Myocyte (in vitro differentiated cells): ENCODE results near the gene FAM120B. TPM values are rescaled to one million over a fixed set of nuclear protein-coding genes. Genes with fewer than 3 reads are reported as not detected.
"Not testable (repeated sequence)": the region's sequence is repeated elsewhere in the genome, so short reads cannot be mapped to it uniquely, and the experiment has no call there.

ENCODE experiments used
- DNase-seq: peaks from one replicate; pipeline ENCODE4 v3.0.0-alpha.2; 2012; ENCODE audit warnings: low read depth
- total RNA-seq: library from RNA; depleted of rRNA; stranded (reverse); fragments of >200 nt; gene quantifications from 2 replicates; pipeline ENCODE4 v1.2.3, GENCODE V29; 2014

Gene FAM120B
- total RNA-seq, 1 donor from 2014 or later, result 14.9 TPM

GRCh38 chr6:170296423-170296745, 10.2 kb upstream of the FAM120B start:
- no peak for DNase-seq

GRCh38 chr6:170296746-170297575, 9.6 kb upstream of the FAM120B start:
- no peak for DNase-seq

- DNase-seq, result peak; percentile 46
Observed at GRCh38 chr6:170297576-170298330, 8.8 kb upstream of the FAM120B start.

GRCh38 chr6:170298688-170299087, 7.9 kb upstream of the FAM120B start:
- DNase-seq, result peak; percentile 89

GRCh38 chr6:170301184-170301583, 5.4 kb upstream of the FAM120B start:
- DNase-seq, result no peak

GRCh38 chr6:170305805-170306323, 694 bp upstream of the FAM120B start:
- DNase-seq, result no peak

GRCh38 chr6:170307080-170307545, 555 bp downstream of the FAM120B start:
- DNase-seq, result no peak

- no peak for DNase-seq
Observed at GRCh38 chr6:170308761-170309160, 2.2 kb downstream of the FAM120B start.

GRCh38 chr6:170311696-170312095, 5.1 kb downstream of the FAM120B start:
- DNase-seq, result no peak

GRCh38 chr6:170312876-170313275, 6.3 kb downstream of the FAM120B start:
- no peak for DNase-seq

- peak; percentile 55 for DNase-seq
Observed at GRCh38 chr6:170313716-170314295, 7.2 kb downstream of the FAM120B start.

- no peak for DNase-seq
Observed at GRCh38 chr6:170314983-170315382, 8.4 kb downstream of the FAM120B start.

GRCh38 chr6:170316071-170316470, 9.5 kb downstream of the FAM120B start:
- DNase-seq, result no peak

- no peak for DNase-seq
Observed at GRCh38 chr6:170317076-170317475, 10.5 kb downstream of the FAM120B start.

GRCh38 chr6:170317718-170318117, 11.2 kb downstream of the FAM120B start:
- DNase-seq, result no peak

- peak; percentile 64 for DNase-seq
Observed at GRCh38 chr6:170329321-170329720, 22.8 kb downstream of the FAM120B start.

GRCh38 chr6:170335199-170335598, 28.6 kb downstream of the FAM120B start:
- DNase-seq, result not testable (repeated sequence)

GRCh38 chr6:170344631-170345576, 38.3 kb downstream of the FAM120B start:
- DNase-seq, result peak; percentile 45

- DNase-seq, result no peak
Observed at GRCh38 chr6:170345662-170346061, 39.1 kb downstream of the FAM120B start.

- no peak for DNase-seq
Observed at GRCh38 chr6:170346649-170347048, 40.1 kb downstream of the FAM120B start.

- no peak for DNase-seq
Observed at GRCh38 chr6:170347091-170347490, 40.5 kb downstream of the FAM120B start.
